K562 (cell line): ENCODE measurements around the gene PARS2. TPM values are rescaled to one million over a fixed set of nuclear protein-coding genes. Genes with fewer than 3 reads are reported as not detected.

ENCODE experiments used
- ATAC-seq: fragments of 200-7000 bp; cut with Tn5 transposase; 3 replicates; pipeline ENCODE4 v1.9.1; 2020; ENCODE audit warnings: moderate library complexity
- BruUV-seq: library from RNA; stranded (reverse); fragments of 400-500 nt; replicated peaks from 2 replicates; lab custom pipeline; 2021; lab: Mats Ljungman, UMichigan
- CTCF ChIA-PET: fragments of 300-600 bp; formaldehyde crosslinking; extraction: SDS; loops from one replicate; lab custom pipeline; 2021; ENCODE audit warnings: low intra/inter-chr PET ratio; lab: Yijun Ruan, JAX
- POLR2A ChIA-PET: fragments of 300-600, 350-650 bp; sonication (Branson Sonifier 250); formaldehyde crosslinking; extraction: SDS; loops from one replicate; lab custom pipeline; 2021; ENCODE audit warnings: antibody characterized with exemption, inconsistent platforms; lab: Yijun Ruan, JAX
- DNase-seq, 4 experiments: peaks; one replicate each; pipeline versions ENCODE4 v3.0.0 to v3.0.0-alpha.2; 2011 to 2018; ENCODE audit warnings: low spot score in 3 of 4, mixed read lengths in 3 of 4; ENCODE audit errors: extremely low read depth in 1 of 4
- FAIRE-seq: peaks from 2 replicates; lab custom pipeline; 2011; peaks lifted over from hg19 to GRCh38; lab: Jason Lieb, UNC
- H2AFZ ChIP-seq: 2 replicates; pipeline ENCODE4 v1.6.0; 2011; ENCODE audit warnings: low read depth, low read length, control low read depth, inconsistent platforms
- H3K27ac ChIP-seq: fragments of 200-600 bp; 3 replicates; pipeline ENCODE4 v1.8.0; 2011; ENCODE audit warnings: low read depth, mild to moderate bottlenecking, control low read depth, inconsistent platforms, low read length, moderate library complexity, mixed read lengths; ENCODE audit errors: extremely low read depth
- H3K27me3 ChIP-seq, 2 experiments: fragments of 300-600 bp in 1 of 2; 2 replicates in 1 of 2; 3 replicates in 1 of 2; pipeline versions ENCODE4 v1.6.0 to v1.8.0; 2011; ENCODE audit warnings: inconsistent platforms in 2 of 2, low read length in 2 of 2, mild to moderate bottlenecking in 1 of 2, mixed read lengths in 1 of 2, moderate library complexity in 1 of 2; ENCODE audit not compliant: control insufficient read depth in 2 of 2, insufficient read depth in 2 of 2
- H3K36me3 ChIP-seq: fragments of 300-600 bp; 3 replicates; pipeline ENCODE4 v1.8.0; 2011; ENCODE audit warnings: mild to moderate bottlenecking, low read length, inconsistent platforms; ENCODE audit not compliant: control insufficient read depth, insufficient read depth
- H3K4me1 ChIP-seq, 2 experiments: fragments of 200-600 bp in 1 of 2; replicated peaks in 1 of 2; 2 replicates in 1 of 2; 3 replicates in 1 of 2; pipeline versions ENCODE4 v1.5.1 to v1.8.0; 2011; ENCODE audit warnings: inconsistent platforms in 2 of 2, low read length in 2 of 2, mild to moderate bottlenecking in 1 of 2, mixed read lengths in 1 of 2, moderate library complexity in 1 of 2; ENCODE audit not compliant: control insufficient read depth in 2 of 2, insufficient read depth in 2 of 2
- H3K4me2 ChIP-seq: 2 replicates; pipeline ENCODE4 v1.6.1; 2011; ENCODE audit warnings: low read length, control low read depth, inconsistent platforms, mixed read lengths; ENCODE audit not compliant: insufficient read depth
- H3K4me3 ChIP-seq: fragments of 200-600 bp; sonication (generic), shearing (Covaris generic); 2 replicates; pipeline ENCODE4 v1.5.1; 2016; ENCODE audit warnings: control low read depth, inconsistent platforms
- H3K79me2 ChIP-seq: fragments of 200-600 bp; 3 replicates; pipeline ENCODE4 v1.8.0; 2011; ENCODE audit warnings: low read length, inconsistent platforms; ENCODE audit not compliant: control insufficient read depth, insufficient read depth
- H3K9ac ChIP-seq, 2 experiments: 2 replicates each; pipeline versions ENCODE4 v1.6.0 to v1.6.1; 2011; ENCODE audit warnings: low read depth in 2 of 2, low read length in 2 of 2, control low read depth in 1 of 2, inconsistent platforms in 1 of 2, mild to moderate bottlenecking in 1 of 2, mixed read lengths in 1 of 2; ENCODE audit not compliant: insufficient read depth in 1 of 2
- H3K9me1 ChIP-seq: one replicate; pipeline ENCODE4 v1.6.0; 2011; ENCODE audit warnings: inconsistent platforms, mild to moderate bottlenecking, low read length, moderate library complexity; ENCODE audit not compliant: control insufficient read depth, insufficient read depth
- H3K9me3 ChIP-seq: replicated peaks from 2 replicates; pipeline ENCODE4 v1.5.1; 2011; ENCODE audit warnings: low read depth, low read length, inconsistent platforms; ENCODE audit not compliant: control insufficient read depth, insufficient read depth
- H4K20me1 ChIP-seq: replicated peaks from 2 replicates; pipeline ENCODE4 v1.6.1; 2011; ENCODE audit warnings: low read length, inconsistent platforms, mixed read lengths; ENCODE audit not compliant: control insufficient read depth, insufficient read depth
- HDGF ChIP-seq: fragments of 450-650 bp; IDR thresholded peaks from 2 replicates; pipeline ENCODE4 v1.6.1; 2016
- POLR2A ChIP-seq: fragments of 450-650 bp; conservative IDR thresholded peaks from 2 replicates; pipeline ENCODE4 v1.6.1; 2016
- RBM15 ChIP-seq: fragments of 200-400 bp; formaldehyde crosslinking; IDR thresholded peaks from 2 replicates; pipeline ENCODE4 v1.6.1; 2018; ENCODE audit warnings: mild to moderate bottlenecking, low read length, moderate library complexity; ENCODE audit not compliant: insufficient read depth
- ZNF253 ChIP-seq: fragments of 250-450 bp; sonication (Bioruptor Pico); conservative IDR thresholded peaks from 2 replicates; pipeline ENCODE4 v1.6.1; 2021; ENCODE audit warnings: mild to moderate bottlenecking
- ZNF263 ChIP-seq: sonication (generic); formaldehyde crosslinking; IDR thresholded peaks from 2 replicates; pipeline ENCODE4 v1.8.0; 2022; ENCODE audit warnings: mild to moderate bottlenecking, missing genetic modification reagents, borderline replicate concordance
- ZNF41 ChIP-seq: fragments of 250-450 bp; sonication (Bioruptor Pico); conservative IDR thresholded peaks from 2 replicates; pipeline ENCODE4 v1.4.0; 2020; ENCODE audit warnings: mild to moderate bottlenecking
- WGBS: fragments of 100-300 bp; shearing (Covaris generic); methylation state at CpG from one replicate; pipeline ENCODE4 v1.1.6; 2016; ENCODE audit warnings: low coverage, mixed read lengths; ENCODE audit not compliant: insufficient coverage; ENCODE audit errors: missing lambda C conversion rate; 5-methylcytosine and 5-hydroxymethylcytosine counted together
- in situ Hi-C: fragments of 300-500 bp; cut with MboI; formaldehyde crosslinking; loops from 4 replicates; pipeline ENCODE4 v1.15.0; 2018; ENCODE audit warnings: inconsistent platforms, mixed read lengths
- intact Hi-C: fragments of 100-400 bp; cut with micrococcal nuclease; formaldehyde crosslinking; loops from 2 replicates; pipeline ENCODE4 v1.14.2; 2022
- polyA plus RNA-seq, 8 experiments: library from polyadenylated mRNA; depleted of rRNA in 4 of 8; stranded (reverse) in 5 of 8; unstranded in 3 of 8; fragments of >200 nt; fragmentation: Nextera tagmentation in 2 of 8; fragmentation: Illumina TruSeq in 1 of 8; extraction: Ambion mirVana in 2 of 8; extraction: Trizol in 1 of 8; gene quantifications; 2 replicates each; pipeline versions ENCODE4 v1.2.1 to v1.2.3, GENCODE V29; 2011 to 2014; ENCODE audit warnings: inconsistent platforms in 1 of 8, missing spikeins in 1 of 8
- total RNA-seq, 7 experiments: library from RNA; depleted of rRNA in 6 of 7; stranded (reverse); fragments of >200 nt in 6 of 7; fragmentation: Illumina TruSeq in 2 of 7; extraction: Trizol in 2 of 7; gene quantifications; 2 replicates each; pipeline versions ENCODE4 v1.2.1 to v1.2.3, GENCODE V29; 2011 to 2021; ENCODE audit warnings: low replicate concordance in 1 of 7
- TF ChIP-seq, protein P1 (sequence below): fragments of 150-350 bp; IDR thresholded peaks from 2 replicates; pipeline ENCODE4 v1.6.1; 2014; ENCODE audit warnings: low read depth, mild to moderate bottlenecking, low read length, borderline replicate concordance

Gene PARS2
- total and polyA plus RNA-seq, 9 of the 15 experiments (the other 6 are each of a cell fraction or from before 2014, with no cell fraction given): 6.3 to 12.4 (median 7.9) TPM

DNA sequence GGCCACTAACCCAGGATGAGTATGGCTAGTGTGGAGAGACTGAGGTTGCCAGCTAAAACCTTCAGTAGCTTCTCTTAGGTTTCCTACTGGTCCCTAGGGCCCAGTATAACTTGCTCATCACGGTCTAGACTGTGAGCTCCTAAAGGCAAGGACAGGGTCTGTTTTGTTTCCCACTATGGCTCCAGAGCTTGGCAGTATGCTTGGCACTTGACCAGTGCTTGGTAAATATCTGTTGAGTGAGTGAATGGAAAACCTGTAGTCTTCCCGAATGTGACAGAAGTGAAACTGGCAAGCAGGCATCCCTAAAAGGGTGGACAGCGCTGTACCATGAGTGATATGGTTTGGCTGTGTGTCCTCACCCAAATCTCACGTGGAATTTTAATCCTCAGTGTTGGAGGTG, 13.1 kb upstream of the PARS2 start (continued):
- TF ChIP-seq, protein P1, sequence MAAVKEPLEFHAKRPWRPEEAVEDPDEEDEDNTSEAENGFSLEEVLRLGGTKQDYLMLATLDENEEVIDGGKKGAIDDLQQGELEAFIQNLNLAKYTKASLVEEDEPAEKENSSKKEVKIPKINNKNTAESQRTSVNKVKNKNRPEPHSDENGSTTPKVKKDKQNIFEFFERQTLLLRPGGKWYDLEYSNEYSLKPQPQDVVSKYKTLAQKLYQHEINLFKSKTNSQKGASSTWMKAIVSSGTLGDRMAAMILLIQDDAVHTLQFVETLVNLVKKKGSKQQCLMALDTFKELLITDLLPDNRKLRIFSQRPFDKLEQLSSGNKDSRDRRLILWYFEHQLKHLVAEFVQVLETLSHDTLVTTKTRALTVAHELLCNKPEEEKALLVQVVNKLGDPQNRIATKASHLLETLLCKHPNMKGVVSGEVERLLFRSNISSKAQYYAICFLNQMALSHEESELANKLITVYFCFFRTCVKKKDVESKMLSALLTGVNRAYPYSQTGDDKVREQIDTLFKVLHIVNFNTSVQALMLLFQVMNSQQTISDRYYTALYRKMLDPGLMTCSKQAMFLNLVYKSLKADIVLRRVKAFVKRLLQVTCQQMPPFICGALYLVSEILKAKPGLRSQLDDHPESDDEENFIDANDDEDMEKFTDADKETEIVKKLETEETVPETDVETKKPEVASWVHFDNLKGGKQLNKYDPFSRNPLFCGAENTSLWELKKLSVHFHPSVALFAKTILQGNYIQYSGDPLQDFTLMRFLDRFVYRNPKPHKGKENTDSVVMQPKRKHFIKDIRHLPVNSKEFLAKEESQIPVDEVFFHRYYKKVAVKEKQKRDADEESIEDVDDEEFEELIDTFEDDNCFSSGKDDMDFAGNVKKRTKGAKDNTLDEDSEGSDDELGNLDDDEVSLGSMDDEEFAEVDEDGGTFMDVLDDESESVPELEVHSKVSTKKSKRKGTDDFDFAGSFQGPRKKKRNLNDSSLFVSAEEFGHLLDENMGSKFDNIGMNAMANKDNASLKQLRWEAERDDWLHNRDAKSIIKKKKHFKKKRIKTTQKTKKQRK: no peak

DNA sequence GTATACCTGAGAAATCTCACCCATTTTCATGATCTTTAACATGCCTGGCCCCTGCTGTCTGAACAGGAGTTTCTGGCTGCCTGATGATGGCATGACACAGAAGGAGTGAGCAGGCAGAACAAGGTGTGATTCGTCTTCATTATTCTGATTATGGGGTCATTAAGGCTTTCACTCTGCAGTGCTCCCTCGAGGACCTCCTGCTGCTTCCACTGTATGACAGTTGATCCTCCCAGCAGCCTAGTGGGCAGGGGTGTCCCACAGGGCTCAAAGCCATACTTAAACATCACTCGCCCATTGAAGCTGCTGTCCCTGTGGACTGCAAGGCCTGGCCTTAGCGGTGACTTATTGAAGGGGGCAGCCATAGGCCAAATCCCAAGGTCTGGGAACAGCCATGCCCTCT, 12.7 kb upstream of the PARS2 start:
- Histone ChIP-seq H3K4me2 (no peak overlapping the region), H3K9ac (no peak overlapping the region), H3K27ac (no peak overlapping the region), H3K4me3 (no peak overlapping the region), H3K9me1 (no peaks in the 10 kb centered on the region), H3K27me3 (peaks cover 17% of the 10 kb centered on the region in 2 experiments; a peak in 4 of 5 replicates), H4K20me1 (no peaks in the 10 kb centered on the region), H3K79me2 (no peaks in the 10 kb centered on the region), H3K36me3 (no peaks in the 10 kb centered on the region), H3K9me3 (no peaks in the 10 kb centered on the region; the same call in 1 of the 2 replicates), H3K4me1 (peaks cover 5 to 9% of the 10 kb centered on the region in 2 experiments; a peak in 4 of 5 replicates), H2AFZ (no peak overlapping the region; the same call in 1 of the 2 replicates)
- no peak for DNase-seq
- in situ Hi-C loops: no loop called here
- no peak for TF ChIP-seq ZNF41 (CRISPR knock-in tag)
- no peak for TF ChIP-seq RBM15
- no peak for TF ChIP-seq POLR2A
- peak; percentile 55; the same call in 1 of the 2 replicates for TF ChIP-seq ZNF263 (CRISPR knock-in tag)
- TF ChIP-seq ZNF253 (CRISPR knock-in tag): no peak
- TF ChIP-seq HDGF: no peak
- CTCF ChIA-PET: no interaction called here
- no peak for FAIRE-seq
- 2% methylated on average over 4 of the region's 4 CpGs for WGBS
- intact Hi-C loops: no loop called here
- no TSS peak for BruUV-seq
- no peak for ATAC-seq
- POLR2A ChIA-PET: interaction anchor here (1.1 to 1.9 kb wide), 3 partner anchors 11 to 92 kb away, joined by 4 to 9 read pairs (median 5); no protein-coding TSS in a partner anchor
